HUES6 (cell line): ENCODE data around the gene ALDH4A1.

Experiments
- H3K27ac ChIP-seq: 2 replicates; pipeline ENCODE4 v1.7.0; 2013; ENCODE audit warnings: low read depth, mild to moderate bottlenecking, low read length, inconsistent platforms
- H3K27me3 ChIP-seq: 2 replicates; pipeline ENCODE4 v1.6.1; 2013; ENCODE audit warnings: low read length; ENCODE audit not compliant: control insufficient read depth, insufficient read depth
- H3K36me3 ChIP-seq: 2 replicates; pipeline ENCODE4 v1.6.1; 2013; ENCODE audit warnings: low read length; ENCODE audit not compliant: control insufficient read depth, insufficient read depth
- H3K4me1 ChIP-seq: 2 replicates; pipeline ENCODE4 v1.6.1; 2013; ENCODE audit warnings: low read length; ENCODE audit not compliant: control insufficient read depth, insufficient read depth
- H3K4me3 ChIP-seq: 2 replicates; pipeline ENCODE4 v1.5.1; 2013; ENCODE audit warnings: low read depth, low read length
- H3K9ac ChIP-seq: one replicate; pipeline ENCODE4 v1.6.1; 2013; ENCODE audit warnings: mild to moderate bottlenecking, low read length
- H3K9me3 ChIP-seq: 2 replicates; pipeline ENCODE4 v1.6.1; 2013; ENCODE audit warnings: low read depth, low read length; ENCODE audit not compliant: control insufficient read depth, insufficient read depth

ALDH4A1 gene

GRCh38 chr1:18945401-18945849 lies 43.1 kb upstream of the ALDH4A1 start:
- H3K27me3 ChIP-seq = no peaks in the 10 kb centered on the region
- H3K9me3 ChIP-seq = no peaks in the 10 kb centered on the region
- peaks cover 58% of the 10 kb centered on the region for H3K4me1 ChIP-seq
- H3K36me3 ChIP-seq = no peaks in the 10 kb centered on the region
- H3K4me3 ChIP-seq = no peak overlapping the region
- no peak overlapping the region for H3K9ac ChIP-seq
- no peak overlapping the region for H3K27ac ChIP-seq

- H3K4me3 ChIP-seq = no peak overlapping the region
- H3K27ac ChIP-seq = no peak overlapping the region
Measured at GRCh38 chr1:18944810-18945209, 42.5 kb upstream of the ALDH4A1 start.

DNA sequence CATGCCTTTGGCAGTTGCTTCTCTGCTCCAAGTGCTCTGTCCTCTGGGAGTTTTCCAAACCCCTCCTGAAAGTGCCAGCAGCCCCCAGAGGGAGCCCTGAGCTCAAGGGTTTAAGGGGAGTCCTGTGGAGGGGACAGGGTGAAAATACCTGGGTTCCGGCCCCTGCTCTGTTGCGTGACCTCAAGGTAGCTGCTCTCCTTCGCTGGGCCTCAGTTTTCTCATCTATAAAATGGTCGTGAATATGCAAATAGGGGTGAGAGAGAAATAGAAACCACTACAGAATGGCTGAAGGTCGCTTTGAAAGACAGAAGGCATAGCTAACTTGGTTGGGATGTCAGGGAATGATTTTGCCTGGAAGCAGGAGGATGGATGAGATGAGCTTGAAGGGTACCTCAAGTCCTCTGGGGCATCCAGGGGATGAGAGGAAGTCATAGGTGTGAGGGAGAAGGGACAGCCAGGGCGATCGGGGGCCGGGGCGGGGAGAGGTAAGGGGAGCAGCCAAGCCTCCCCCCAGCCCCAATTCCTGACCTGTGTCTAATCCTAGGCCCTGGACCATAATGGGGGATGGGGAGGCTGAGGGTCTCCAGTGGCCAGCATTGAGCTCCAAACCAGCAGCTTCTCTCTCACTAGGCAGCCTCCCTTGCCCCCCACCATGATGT lies 41.7 kb upstream of the ALDH4A1 start:
- H3K4me1 ChIP-seq = peaks cover 55% of the 10 kb centered on the region
- no peaks in the 10 kb centered on the region for H3K36me3 ChIP-seq
- H3K9ac ChIP-seq = no peak overlapping the region
- H3K27me3 ChIP-seq = no peaks in the 10 kb centered on the region
- H3K4me3 ChIP-seq = no peak overlapping the region
- no peak overlapping the region for H3K27ac ChIP-seq
- no peaks in the 10 kb centered on the region for H3K9me3 ChIP-seq

More at GRCh38 chr1:18944810-18945209, 42.5 kb upstream of the ALDH4A1 start:
- H3K4me1 ChIP-seq = peaks cover 57% of the 10 kb centered on the region
- H3K36me3 ChIP-seq = no peaks in the 10 kb centered on the region
- H3K9ac ChIP-seq = no peak overlapping the region
- H3K27me3 ChIP-seq = no peaks in the 10 kb centered on the region
- H3K9me3 ChIP-seq = no peaks in the 10 kb centered on the region

- peaks cover 57% of the 10 kb centered on the region for H3K4me1 ChIP-seq
- no peaks in the 10 kb centered on the region for H3K9me3 ChIP-seq
- H3K9ac ChIP-seq = no peak overlapping the region
- H3K36me3 ChIP-seq = no peaks in the 10 kb centered on the region
- no peak overlapping the region for H3K27ac ChIP-seq
- no peaks in the 10 kb centered on the region for H3K27me3 ChIP-seq
- H3K4me3 ChIP-seq = no peak overlapping the region
Measured at GRCh38 chr1:18943162-18943561, 40.8 kb upstream of the ALDH4A1 start.

- no peak overlapping the region for H3K9ac ChIP-seq
- no peaks in the 10 kb centered on the region for H3K36me3 ChIP-seq
- H3K27me3 ChIP-seq = no peaks in the 10 kb centered on the region
- H3K4me1 ChIP-seq = peaks cover 62% of the 10 kb centered on the region
- no peak overlapping the region for H3K4me3 ChIP-seq
- H3K27ac ChIP-seq = no peak overlapping the region
- no peaks in the 10 kb centered on the region for H3K9me3 ChIP-seq
Measured at GRCh38 chr1:18942340-18942739, 40.0 kb upstream of the ALDH4A1 start.

DNA sequence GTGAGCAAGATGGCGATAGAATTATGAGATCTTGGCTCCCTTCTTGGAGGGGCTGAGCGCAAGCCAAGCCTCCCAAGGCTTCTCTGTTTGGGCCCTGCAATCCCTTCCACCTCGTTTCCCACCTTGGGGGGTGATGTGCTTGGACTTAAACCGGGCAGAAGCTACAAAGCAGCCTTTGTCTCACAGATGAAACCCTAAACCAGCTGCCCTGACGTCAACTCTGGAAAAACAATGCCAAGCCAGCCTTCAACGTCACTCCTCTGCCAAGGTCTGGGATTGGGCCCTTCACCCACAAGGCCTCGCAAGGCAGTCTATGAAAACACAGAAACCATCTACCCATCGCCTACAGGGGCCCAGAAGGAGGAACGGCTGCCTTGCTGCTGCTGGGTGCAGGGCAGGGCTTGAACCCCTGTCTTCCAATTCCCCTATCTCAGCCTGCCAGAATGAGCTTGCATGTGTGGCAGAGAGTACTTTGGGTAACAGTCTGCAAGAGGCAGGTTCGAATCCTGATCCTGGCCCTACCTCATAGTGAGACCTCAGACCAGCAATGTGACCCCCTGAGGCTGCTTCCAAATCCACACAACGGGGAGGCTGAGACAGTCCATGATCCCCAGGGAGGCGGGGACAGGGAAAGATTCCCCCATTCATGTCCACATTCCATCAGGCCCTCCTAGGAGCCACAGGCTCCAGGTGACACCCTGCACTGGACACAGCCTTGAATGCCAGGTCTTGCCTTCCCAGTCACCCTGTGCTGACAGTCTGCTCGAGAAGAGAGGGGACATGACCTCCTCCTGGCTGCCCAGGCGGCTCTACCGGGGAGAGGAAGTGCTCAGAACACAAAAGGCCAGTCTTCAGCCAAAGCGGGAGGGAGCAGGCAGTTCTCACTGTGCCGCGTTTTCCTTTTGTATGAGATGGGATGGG lies 39.1 kb upstream of the ALDH4A1 start:
- H3K4me3 ChIP-seq = no peak overlapping the region
- peak overlapping the region; percentile 15; the same call in 1 of the 2 replicates for H3K27ac ChIP-seq
- H3K4me1 ChIP-seq = peaks cover 71% of the 10 kb centered on the region
- H3K9ac ChIP-seq = peak overlapping the region; percentile 5
- H3K27me3 ChIP-seq = no peaks in the 10 kb centered on the region
- no peaks in the 10 kb centered on the region for H3K9me3 ChIP-seq
- no peaks in the 10 kb centered on the region for H3K36me3 ChIP-seq

- Histone ChIP-seq H3K4me3 (no peak overlapping the region), H3K9me3 (no peaks in the 10 kb centered on the region), H3K36me3 (no peaks in the 10 kb centered on the region), H3K4me1 (peaks cover 68% of the 10 kb centered on the region), H3K9ac (no peak overlapping the region), H3K27me3 (no peaks in the 10 kb centered on the region), H3K27ac (no peak overlapping the region)
Measured at GRCh38 chr1:18940303-18941020, 38.1 kb upstream of the ALDH4A1 start.

DNA sequence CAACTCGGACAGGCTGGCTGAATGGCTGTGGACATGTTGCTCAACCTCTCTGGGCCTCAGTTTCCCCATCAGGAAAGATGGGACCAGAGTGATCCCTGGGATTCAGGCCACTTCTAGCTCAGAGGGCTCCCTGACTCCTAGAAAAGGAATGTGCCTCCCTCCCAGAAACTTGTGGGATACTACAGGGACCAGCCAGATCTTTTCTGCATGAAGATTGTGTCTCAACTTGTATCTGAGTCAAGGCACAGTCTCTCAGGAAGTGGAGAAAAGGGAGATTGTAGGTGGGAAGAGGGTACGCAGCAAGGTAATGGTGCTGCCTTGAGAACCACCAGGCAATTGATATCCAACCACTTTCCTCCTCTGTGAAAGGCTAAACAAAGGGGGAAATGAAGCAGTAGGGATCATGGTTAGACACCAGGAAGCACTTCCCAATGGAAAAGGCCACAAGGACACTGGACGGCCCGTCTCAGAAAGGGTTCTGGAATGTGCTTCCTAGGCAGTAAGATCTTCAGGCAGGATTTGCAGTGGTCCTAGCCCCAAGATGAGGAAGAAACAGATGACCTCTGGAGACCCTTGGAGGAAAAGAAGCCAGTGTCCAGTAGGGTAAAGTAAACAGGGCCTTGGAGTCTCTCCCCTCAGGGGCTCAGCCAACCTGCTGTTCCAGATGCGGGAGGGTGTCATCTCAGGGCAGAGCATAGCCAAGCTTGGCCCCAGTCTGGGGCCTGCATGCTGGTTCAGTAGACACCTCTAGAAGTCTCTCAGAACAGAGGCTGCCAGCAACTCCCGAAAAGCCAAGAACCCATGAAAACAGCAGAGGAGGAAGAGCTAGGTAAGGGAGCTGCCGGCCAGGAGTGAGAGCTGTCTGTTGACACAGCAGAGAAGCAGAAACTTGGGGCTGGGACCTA lies 37.3 kb upstream of the ALDH4A1 start:
- Histone ChIP-seq H3K27ac (no peak overlapping the region), H3K36me3 (no peaks in the 10 kb centered on the region), H3K9ac (no peak overlapping the region), H3K4me3 (no peak overlapping the region), H3K4me1 (peaks cover 68% of the 10 kb centered on the region), H3K27me3 (no peaks in the 10 kb centered on the region), H3K9me3 (no peaks in the 10 kb centered on the region)

GRCh38 chr1:18938707-18939070 lies 36.3 kb upstream of the ALDH4A1 start:
- peaks cover 67% of the 10 kb centered on the region for H3K4me1 ChIP-seq
- H3K36me3 ChIP-seq = no peaks in the 10 kb centered on the region
- no peak overlapping the region for H3K9ac ChIP-seq
- H3K9me3 ChIP-seq = no peaks in the 10 kb centered on the region
- H3K4me3 ChIP-seq = no peak overlapping the region
- H3K27me3 ChIP-seq = no peaks in the 10 kb centered on the region
- no peak overlapping the region for H3K27ac ChIP-seq

DNA sequence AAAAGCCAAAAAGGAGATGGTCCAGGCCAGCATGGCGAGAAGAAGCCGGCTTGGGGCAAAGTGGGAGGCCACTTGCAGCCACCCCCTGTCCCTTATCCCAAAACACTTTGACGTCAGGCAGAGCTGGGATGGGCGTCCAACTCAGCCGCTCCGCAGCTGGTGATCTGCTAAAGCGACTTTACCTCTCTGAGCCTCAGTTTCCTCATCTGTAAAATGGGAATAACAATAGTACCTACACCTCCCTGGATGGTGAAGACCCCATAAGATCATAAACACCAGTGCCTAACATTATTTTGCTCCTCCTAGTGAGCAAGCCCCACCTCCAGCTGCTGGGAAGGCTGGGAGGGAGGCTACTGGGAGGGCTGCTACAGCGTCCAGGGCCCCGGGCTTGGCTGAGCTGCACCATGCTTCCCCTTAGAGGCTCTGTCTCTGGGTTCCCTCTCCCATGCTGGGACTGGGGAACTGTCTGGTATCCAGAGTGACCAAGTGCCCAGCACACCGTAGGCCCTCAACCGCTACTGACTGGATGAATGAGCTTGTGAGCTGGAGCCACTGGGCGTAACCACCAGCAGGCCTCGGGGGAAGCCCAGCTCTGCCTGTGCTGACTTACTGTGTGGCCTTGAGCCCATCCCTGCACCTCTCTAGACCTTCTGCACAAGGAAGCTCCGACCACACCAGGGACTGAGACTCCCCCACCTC lies 35.8 kb upstream of the ALDH4A1 start:
- H3K27me3 ChIP-seq = no peaks in the 10 kb centered on the region
- H3K27ac ChIP-seq = no peak overlapping the region
- H3K4me3 ChIP-seq = no peak overlapping the region
- H3K9me3 ChIP-seq = no peaks in the 10 kb centered on the region
- no peaks in the 10 kb centered on the region for H3K36me3 ChIP-seq
- peaks cover 69% of the 10 kb centered on the region for H3K4me1 ChIP-seq
- no peak overlapping the region for H3K9ac ChIP-seq
